HEK293 (cell line): ENCODE measurements around the gene ERBB2.

Experiments
- GLI2 ChIP-seq: fragments of 450-650 bp; formaldehyde crosslinking; IDR thresholded peaks from 2 replicates; pipeline ENCODE4; 2017; ENCODE audit warnings: missing biosample characterization, missing genetic modification characterization, low read depth, borderline replicate concordance
- MZF1 ChIP-seq: fragments of 450-650 bp; formaldehyde crosslinking; IDR thresholded peaks from 2 replicates; pipeline ENCODE4 v1.5.1; 2017; ENCODE audit warnings: missing biosample characterization, missing genetic modification characterization, borderline replicate concordance
- OSR2 ChIP-seq: fragments of 450-650 bp; formaldehyde crosslinking; IDR thresholded peaks from 2 replicates; pipeline ENCODE4 v1.5.1; 2016; ENCODE audit warnings: missing biosample characterization, missing genetic modification characterization
- PRDM1 ChIP-seq: fragments of 450-650 bp; formaldehyde crosslinking; IDR thresholded peaks from 2 replicates; pipeline ENCODE4; 2016; ENCODE audit warnings: missing biosample characterization, missing genetic modification characterization
- SETDB1 ChIP-seq: IDR thresholded peaks from one replicate; pipeline ENCODE4 v1.6.1; 2017; ENCODE audit warnings: mild to moderate bottlenecking, low read length, moderate library complexity, mixed read lengths; ENCODE audit not compliant: insufficient read length
- SP3 ChIP-seq: fragments of 450-650 bp; formaldehyde crosslinking; IDR thresholded peaks from 2 replicates; pipeline ENCODE4 v1.5.1; 2016; ENCODE audit warnings: missing biosample characterization, missing genetic modification characterization
- SP7 ChIP-seq: fragments of 450-650 bp; formaldehyde crosslinking; IDR thresholded peaks from 2 replicates; pipeline ENCODE4 v1.5.1; 2016; ENCODE audit warnings: missing biosample characterization, missing genetic modification characterization
- YY2 ChIP-seq: fragments of 450-650 bp; formaldehyde crosslinking; IDR thresholded peaks from 2 replicates; pipeline ENCODE4 v1.5.1; 2016; ENCODE audit warnings: missing biosample characterization, missing genetic modification characterization
- ZEB2 ChIP-seq: fragments of 450-650 bp; formaldehyde crosslinking; IDR thresholded peaks from 2 replicates; pipeline ENCODE4 v1.5.1; 2016; ENCODE audit warnings: missing biosample characterization, missing genetic modification characterization
- ZNF174 ChIP-seq: fragments of 450-650 bp; formaldehyde crosslinking; IDR thresholded peaks from 2 replicates; pipeline ENCODE4 v1.5.0; 2017; ENCODE audit warnings: missing biosample characterization, mild to moderate bottlenecking, missing genetic modification characterization
- ZNF19 ChIP-seq: fragments of 450-650 bp; formaldehyde crosslinking; IDR thresholded peaks from 2 replicates; pipeline ENCODE4; 2016; ENCODE audit warnings: missing biosample characterization, missing genetic modification characterization, low read depth
- ZNF211 ChIP-seq: fragments of 450-650 bp; formaldehyde crosslinking; IDR thresholded peaks from 2 replicates; pipeline ENCODE4 v1.5.1; 2016; ENCODE audit warnings: low read depth, missing biosample characterization, missing genetic modification characterization
- ZNF37A ChIP-seq: fragments of 450-650 bp; IDR thresholded peaks from 2 replicates; pipeline ENCODE4 v1.5.1; 2018; ENCODE audit warnings: missing biosample characterization, missing genetic modification characterization
- ZNF433 ChIP-seq: fragments of 450-650 bp; formaldehyde crosslinking; IDR thresholded peaks from 2 replicates; pipeline ENCODE4 v1.5.1; 2016; ENCODE audit warnings: missing biosample characterization, missing genetic modification characterization, low read depth
- ZNF621 ChIP-seq: fragments of 450-650 bp; formaldehyde crosslinking; IDR thresholded peaks from 2 replicates; pipeline ENCODE4 v1.5.1; 2017; ENCODE audit warnings: missing biosample characterization, missing genetic modification characterization
- ZNF776 ChIP-seq: fragments of 450-650 bp; formaldehyde crosslinking; IDR thresholded peaks from 2 replicates; pipeline ENCODE4 v1.5.0; 2017; ENCODE audit warnings: missing biosample characterization, missing genetic modification characterization, borderline replicate concordance
- ZNF830 ChIP-seq: fragments of 450-650 bp; IDR thresholded peaks from 2 replicates; pipeline ENCODE4 v1.5.0; 2018; ENCODE audit warnings: missing biosample characterization, missing genetic modification characterization, low read depth, mild to moderate bottlenecking, moderate library complexity
- TF ChIP-seq, protein P1 (sequence below): fragments of 450-650 bp; formaldehyde crosslinking; IDR thresholded peaks from 2 replicates; pipeline ENCODE4 v1.5.1; 2016; ENCODE audit warnings: missing biosample characterization, missing genetic modification characterization
- TF ChIP-seq, protein P2 (sequence below): fragments of 450-650 bp; formaldehyde crosslinking; IDR thresholded peaks from 2 replicates; pipeline ENCODE4 v1.5.1; 2016; ENCODE audit warnings: missing biosample characterization, missing genetic modification characterization
- TF ChIP-seq, protein P3 (sequence below): fragments of 450-650 bp; formaldehyde crosslinking; IDR thresholded peaks from 2 replicates; pipeline ENCODE4 v1.5.1; 2017; ENCODE audit warnings: missing biosample characterization, missing genetic modification characterization
- TF ChIP-seq, protein P4 (sequence below): fragments of 450-650 bp; formaldehyde crosslinking; IDR thresholded peaks from 2 replicates; pipeline ENCODE4 v1.5.1; 2017; ENCODE audit warnings: missing biosample characterization, mild to moderate bottlenecking, missing genetic modification characterization, moderate library complexity
- TF ChIP-seq, protein P5 (sequence below): fragments of 450-650 bp; formaldehyde crosslinking; IDR thresholded peaks from 2 replicates; pipeline ENCODE4 v1.5.1; 2016; ENCODE audit warnings: missing biosample characterization, missing genetic modification characterization
- TF ChIP-seq, protein P6 (sequence below): fragments of 450-650 bp; formaldehyde crosslinking; IDR thresholded peaks from 2 replicates; pipeline ENCODE4 v1.5.1; 2016; ENCODE audit warnings: missing biosample characterization, missing genetic modification characterization
- TF ChIP-seq, protein P7 (sequence below): fragments of 450-650 bp; formaldehyde crosslinking; IDR thresholded peaks from 2 replicates; pipeline ENCODE4 v1.5.1; 2016; ENCODE audit warnings: missing biosample characterization, missing genetic modification characterization, borderline replicate concordance

The ERBB2 gene

DNA sequence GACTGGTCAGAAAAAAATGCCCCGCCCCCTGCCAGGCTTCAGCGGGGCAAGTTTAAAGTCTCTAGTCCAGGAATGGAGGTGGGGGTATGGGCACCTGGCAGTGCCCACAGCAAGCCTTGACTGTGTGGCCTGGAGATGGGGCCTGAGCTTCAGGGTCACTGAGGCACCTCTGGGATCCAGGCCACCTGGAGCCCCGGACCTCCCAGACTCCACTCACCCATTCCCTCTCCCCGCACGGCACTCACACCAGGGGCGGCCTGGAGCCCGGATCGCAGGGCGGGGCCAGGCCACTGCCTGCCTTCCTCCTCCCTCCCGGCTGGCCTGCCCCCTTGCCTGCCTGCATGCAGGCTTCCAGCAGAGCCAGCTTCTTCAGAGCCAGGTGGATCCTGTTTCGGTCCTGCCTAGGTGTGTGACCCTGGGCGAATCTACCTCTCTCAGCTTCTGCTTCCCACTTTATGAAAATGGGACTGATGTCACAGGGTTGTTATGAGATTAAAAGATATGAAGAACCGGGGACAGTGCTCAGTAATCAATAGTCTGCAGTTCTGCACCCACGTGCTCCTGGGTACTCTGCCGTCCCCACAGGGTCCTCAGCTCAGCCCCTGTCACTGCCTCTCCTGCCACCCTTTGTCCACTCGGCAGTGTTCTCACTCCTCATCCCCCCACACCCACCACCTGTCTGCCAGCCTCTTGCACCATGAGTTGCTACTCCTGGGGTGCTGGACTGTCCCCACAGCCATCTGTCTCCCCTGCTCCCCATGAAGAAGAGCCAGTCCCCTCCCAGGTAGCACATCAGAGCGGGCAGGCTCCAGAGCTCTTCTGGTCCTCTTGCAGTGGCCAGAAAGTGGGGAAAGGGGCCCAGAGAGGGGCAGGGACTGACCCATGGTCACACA lies 35.9 kb upstream of the ERBB2 start (continued):
- TF ChIP-seq, protein P1, sequence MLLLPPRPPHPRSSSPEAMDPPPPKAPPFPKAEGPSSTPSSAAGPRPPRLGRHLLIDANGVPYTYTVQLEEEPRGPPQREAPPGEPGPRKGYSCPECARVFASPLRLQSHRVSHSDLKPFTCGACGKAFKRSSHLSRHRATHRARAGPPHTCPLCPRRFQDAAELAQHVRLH (tag by site-specific recombination) = no peak
- TF ChIP-seq, protein P2, sequence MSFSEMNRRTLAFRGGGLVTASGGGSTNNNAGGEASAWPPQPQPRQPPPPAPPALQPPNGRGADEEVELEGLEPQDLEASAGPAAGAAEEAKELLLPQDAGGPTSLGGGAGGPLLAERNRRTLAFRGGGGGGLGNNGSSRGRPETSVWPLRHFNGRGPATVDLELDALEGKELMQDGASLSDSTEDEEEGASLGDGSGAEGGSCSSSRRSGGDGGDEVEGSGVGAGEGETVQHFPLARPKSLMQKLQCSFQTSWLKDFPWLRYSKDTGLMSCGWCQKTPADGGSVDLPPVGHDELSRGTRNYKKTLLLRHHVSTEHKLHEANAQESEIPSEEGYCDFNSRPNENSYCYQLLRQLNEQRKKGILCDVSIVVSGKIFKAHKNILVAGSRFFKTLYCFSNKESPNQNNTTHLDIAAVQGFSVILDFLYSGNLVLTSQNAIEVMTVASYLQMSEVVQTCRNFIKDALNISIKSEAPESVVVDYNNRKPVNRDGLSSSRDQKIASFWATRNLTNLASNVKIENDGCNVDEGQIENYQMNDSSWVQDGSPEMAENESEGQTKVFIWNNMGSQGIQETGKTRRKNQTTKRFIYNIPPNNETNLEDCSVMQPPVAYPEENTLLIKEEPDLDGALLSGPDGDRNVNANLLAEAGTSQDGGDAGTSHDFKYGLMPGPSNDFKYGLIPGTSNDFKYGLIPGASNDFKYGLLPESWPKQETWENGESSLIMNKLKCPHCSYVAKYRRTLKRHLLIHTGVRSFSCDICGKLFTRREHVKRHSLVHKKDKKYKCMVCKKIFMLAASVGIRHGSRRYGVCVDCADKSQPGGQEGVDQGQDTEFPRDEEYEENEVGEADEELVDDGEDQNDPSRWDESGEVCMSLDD = 0 out of 2 replicates have a peak, but pooled peaks have one; percentile 20
- TF ChIP-seq SP7 (tag by site-specific recombination) = peak; percentile 34
- TF ChIP-seq SP3 (tag by site-specific recombination) = peak; percentile 75
- TF ChIP-seq, protein P3, sequence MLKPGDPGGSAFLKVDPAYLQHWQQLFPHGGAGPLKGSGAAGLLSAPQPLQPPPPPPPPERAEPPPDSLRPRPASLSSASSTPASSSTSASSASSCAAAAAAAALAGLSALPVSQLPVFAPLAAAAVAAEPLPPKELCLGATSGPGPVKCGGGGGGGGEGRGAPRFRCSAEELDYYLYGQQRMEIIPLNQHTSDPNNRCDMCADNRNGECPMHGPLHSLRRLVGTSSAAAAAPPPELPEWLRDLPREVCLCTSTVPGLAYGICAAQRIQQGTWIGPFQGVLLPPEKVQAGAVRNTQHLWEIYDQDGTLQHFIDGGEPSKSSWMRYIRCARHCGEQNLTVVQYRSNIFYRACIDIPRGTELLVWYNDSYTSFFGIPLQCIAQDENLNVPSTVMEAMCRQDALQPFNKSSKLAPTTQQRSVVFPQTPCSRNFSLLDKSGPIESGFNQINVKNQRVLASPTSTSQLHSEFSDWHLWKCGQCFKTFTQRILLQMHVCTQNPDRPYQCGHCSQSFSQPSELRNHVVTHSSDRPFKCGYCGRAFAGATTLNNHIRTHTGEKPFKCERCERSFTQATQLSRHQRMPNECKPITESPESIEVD (tag by site-specific recombination) = no peak
- TF ChIP-seq, protein P4, sequence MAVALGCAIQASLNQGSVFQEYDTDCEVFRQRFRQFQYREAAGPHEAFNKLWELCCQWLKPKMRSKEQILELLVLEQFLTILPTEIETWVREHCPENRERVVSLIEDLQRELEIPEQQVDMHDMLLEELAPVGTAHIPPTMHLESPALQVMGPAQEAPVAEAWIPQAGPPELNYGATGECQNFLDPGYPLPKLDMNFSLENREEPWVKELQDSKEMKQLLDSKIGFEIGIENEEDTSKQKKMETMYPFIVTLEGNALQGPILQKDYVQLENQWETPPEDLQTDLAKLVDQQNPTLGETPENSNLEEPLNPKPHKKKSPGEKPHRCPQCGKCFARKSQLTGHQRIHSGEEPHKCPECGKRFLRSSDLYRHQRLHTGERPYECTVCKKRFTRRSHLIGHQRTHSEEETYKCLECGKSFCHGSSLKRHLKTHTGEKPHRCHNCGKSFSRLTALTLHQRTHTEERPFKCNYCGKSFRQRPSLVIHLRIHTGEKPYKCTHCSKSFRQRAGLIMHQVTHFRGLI (tag by site-specific recombination) = no peak
- TF ChIP-seq ZNF433 (tag by site-specific recombination) = no peak
- TF ChIP-seq ZNF830 = no peak
- TF ChIP-seq PRDM1 = no peak
- no peak for TF ChIP-seq MZF1 (tag by site-specific recombination)
- no peak for TF ChIP-seq ZNF19 (tag by site-specific recombination)
- TF ChIP-seq GLI2 (tag by site-specific recombination) = no peak
- TF ChIP-seq, protein P5, sequence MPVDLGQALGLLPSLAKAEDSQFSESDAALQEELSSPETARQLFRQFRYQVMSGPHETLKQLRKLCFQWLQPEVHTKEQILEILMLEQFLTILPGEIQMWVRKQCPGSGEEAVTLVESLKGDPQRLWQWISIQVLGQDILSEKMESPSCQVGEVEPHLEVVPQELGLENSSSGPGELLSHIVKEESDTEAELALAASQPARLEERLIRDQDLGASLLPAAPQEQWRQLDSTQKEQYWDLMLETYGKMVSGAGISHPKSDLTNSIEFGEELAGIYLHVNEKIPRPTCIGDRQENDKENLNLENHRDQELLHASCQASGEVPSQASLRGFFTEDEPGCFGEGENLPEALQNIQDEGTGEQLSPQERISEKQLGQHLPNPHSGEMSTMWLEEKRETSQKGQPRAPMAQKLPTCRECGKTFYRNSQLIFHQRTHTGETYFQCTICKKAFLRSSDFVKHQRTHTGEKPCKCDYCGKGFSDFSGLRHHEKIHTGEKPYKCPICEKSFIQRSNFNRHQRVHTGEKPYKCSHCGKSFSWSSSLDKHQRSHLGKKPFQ (tag by site-specific recombination) = no peak; the same call in 1 of the 2 replicates
- no peak for TF ChIP-seq ZNF174 (tag by site-specific recombination)
- no peak for TF ChIP-seq ZNF211 (tag by site-specific recombination)
- TF ChIP-seq, protein P6, sequence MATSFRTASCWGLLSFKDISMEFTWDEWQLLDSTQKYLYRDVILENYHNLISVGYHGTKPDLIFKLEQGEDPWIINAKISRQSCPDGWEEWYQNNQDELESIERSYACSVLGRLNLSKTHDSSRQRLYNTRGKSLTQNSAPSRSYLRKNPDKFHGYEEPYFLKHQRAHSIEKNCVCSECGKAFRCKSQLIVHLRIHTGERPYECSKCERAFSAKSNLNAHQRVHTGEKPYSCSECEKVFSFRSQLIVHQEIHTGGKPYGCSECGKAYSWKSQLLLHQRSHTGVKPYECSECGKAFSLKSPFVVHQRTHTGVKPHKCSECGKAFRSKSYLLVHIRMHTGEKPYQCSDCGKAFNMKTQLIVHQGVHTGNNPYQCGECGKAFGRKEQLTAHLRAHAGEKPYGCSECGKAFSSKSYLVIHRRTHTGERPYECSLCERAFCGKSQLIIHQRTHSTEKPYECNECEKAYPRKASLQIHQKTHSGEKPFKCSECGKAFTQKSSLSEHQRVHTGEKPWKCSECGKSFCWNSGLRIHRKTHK (tag by site-specific recombination) = no peak
- TF ChIP-seq ZNF37A (tag by site-specific recombination) = no peak
- 0 out of 2 replicates have a peak, but pooled peaks have one; percentile 20 for TF ChIP-seq ZEB2
- TF ChIP-seq ZNF776 (tag by site-specific recombination) = no peak
- no peak for TF ChIP-seq ZNF621 (tag by site-specific recombination)
- TF ChIP-seq, protein P7, sequence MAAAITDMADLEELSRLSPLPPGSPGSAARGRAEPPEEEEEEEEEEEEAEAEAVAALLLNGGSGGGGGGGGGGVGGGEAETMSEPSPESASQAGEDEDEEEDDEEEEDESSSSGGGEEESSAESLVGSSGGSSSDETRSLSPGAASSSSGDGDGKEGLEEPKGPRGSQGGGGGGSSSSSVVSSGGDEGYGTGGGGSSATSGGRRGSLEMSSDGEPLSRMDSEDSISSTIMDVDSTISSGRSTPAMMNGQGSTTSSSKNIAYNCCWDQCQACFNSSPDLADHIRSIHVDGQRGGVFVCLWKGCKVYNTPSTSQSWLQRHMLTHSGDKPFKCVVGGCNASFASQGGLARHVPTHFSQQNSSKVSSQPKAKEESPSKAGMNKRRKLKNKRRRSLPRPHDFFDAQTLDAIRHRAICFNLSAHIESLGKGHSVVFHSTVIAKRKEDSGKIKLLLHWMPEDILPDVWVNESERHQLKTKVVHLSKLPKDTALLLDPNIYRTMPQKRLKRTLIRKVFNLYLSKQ (tag by site-specific recombination) = no peak
- TF ChIP-seq OSR2 (tag by site-specific recombination) = peak; percentile 29
- no peak for TF ChIP-seq YY2
- TF ChIP-seq SETDB1 = no peak
